Astrocyte of the cerebellum (primary cell): ENCODE measurements around the gene C10orf105.
A peak's percentile ranks its signal among the peaks of the same experiment; 100 is the strongest.

Source experiments
- DNase-seq: peaks from one replicate; pipeline ENCODE4 v3.0.0-alpha.2; 2011; ENCODE audit warnings: low read depth
- H3K4me3 ChIP-seq: 2 replicates; pipeline ENCODE4 v1.5.1; 2011; ENCODE audit warnings: mild to moderate bottlenecking, low read depth, low read length, moderate library complexity
- CTCF ChIP-seq: IDR thresholded peaks from 2 replicates; pipeline ENCODE4 v1.5.1; 2012; ENCODE audit warnings: low read length, low read depth, moderate library complexity, mild to moderate bottlenecking; ENCODE audit errors: missing control alignments
- in situ Hi-C: cut with HindIII; loops from 2 replicates; pipeline ENCODE4 v1.10.0; 2017; ENCODE audit warnings: low sequenced_read_pairs

The C10orf105 gene

GRCh38 chr10:71712572-71713134 is 6.9 kb downstream of the C10orf105 start:
- TF ChIP-seq CTCF = no peak
- in situ Hi-C loops = no loop called here
- no peak for DNase-seq

GRCh38 chr10:71712170-71712569 is 7.4 kb downstream of the C10orf105 start:
- no peak overlapping the region for H3K4me3 ChIP-seq
- in situ Hi-C loops = no loop called here
- TF ChIP-seq CTCF = no peak
- DNase-seq = no peak

More at GRCh38 chr10:71712572-71713134, 6.9 kb downstream of the C10orf105 start:
- H3K4me3 ChIP-seq = no peak overlapping the region

GRCh38 chr10:71711052-71711623 is 8.4 kb downstream of the C10orf105 start:
- no peak for TF ChIP-seq CTCF
- DNase-seq = no peak
- no peak overlapping the region for H3K4me3 ChIP-seq
- in situ Hi-C loops = no loop called here

- TF ChIP-seq CTCF = no peak
- H3K4me3 ChIP-seq = no peak overlapping the region
- in situ Hi-C loops = no loop called here
- DNase-seq = no peak
Measured at GRCh38 chr10:71710519-71710918, 9.1 kb downstream of the C10orf105 start.

- TF ChIP-seq CTCF = no peak
- no peak overlapping the region for H3K4me3 ChIP-seq
- in situ Hi-C loops = no loop called here
- no peak for DNase-seq
Measured at GRCh38 chr10:71708897-71709882, 10.4 kb downstream of the C10orf105 start.

GRCh38 chr10:71708301-71708703 is 11.3 kb downstream of the C10orf105 start:
- in situ Hi-C loops = no loop called here
- DNase-seq = no peak
- no peak overlapping the region for H3K4me3 ChIP-seq
- peak; percentile 78 for TF ChIP-seq CTCF
